Neural cell (in vitro differentiated cells): Measurements from ENCODE around the gene IL1RL2. TPM values are rescaled to one million over a fixed set of nuclear protein-coding genes. Genes with fewer than 3 reads are reported as not detected.

Source experiments
- H2AFZ ChIP-seq: fragments of 200-600, 300-800 bp; sonication (generic), shearing (Covaris generic); 2 replicates; pipeline ENCODE4 v1.6.0; 2014; ENCODE audit warnings: low read depth, mild to moderate bottlenecking, antibody characterized with exemption, low read length, moderate library complexity
- H3F3A ChIP-seq: fragments of 200-600 bp; shearing (Covaris generic); 2 replicates; pipeline ENCODE4 v1.6.1; 2016; ENCODE audit warnings: mild to moderate bottlenecking, moderate library complexity, mixed read lengths, antibody characterized with exemption, low read length; ENCODE audit not compliant: insufficient read depth, poor library complexity, severe bottlenecking
- H3K27ac ChIP-seq: fragments of 200-600, 300-800 bp; sonication (generic), shearing (Covaris generic); 2 replicates; pipeline ENCODE4 v1.5.1; 2014; ENCODE audit warnings: mild to moderate bottlenecking, low read length, moderate library complexity
- H3K27me3 ChIP-seq: fragments of 300-800, 200-600 bp; sonication (generic), shearing (Covaris generic); 2 replicates; pipeline ENCODE4 v1.6.0; 2014; ENCODE audit warnings: mild to moderate bottlenecking, low read depth, low read length, moderate library complexity; ENCODE audit not compliant: insufficient read depth
- H3K36me3 ChIP-seq: fragments of 300-800, 200-600 bp; sonication (generic), shearing (Covaris generic); 2 replicates; pipeline ENCODE4 v1.5.1; 2014; ENCODE audit warnings: mild to moderate bottlenecking, antibody characterized with exemption, low read length, moderate library complexity; ENCODE audit not compliant: insufficient read depth
- H3K4me2 ChIP-seq: fragments of 300-800, 200-600 bp; sonication (generic), shearing (Covaris generic); 2 replicates; pipeline ENCODE4 v1.6.0; 2014; ENCODE audit warnings: mild to moderate bottlenecking, low read length
- H3K4me3 ChIP-seq: fragments of 300-800, 200-600 bp; sonication (generic), shearing (Covaris generic); 2 replicates; pipeline ENCODE4 v1.5.1; 2014; ENCODE audit warnings: mild to moderate bottlenecking, low read length, moderate library complexity
- H3K79me2 ChIP-seq: fragments of 200-600 bp; shearing (Covaris generic); replicated peaks from 2 replicates; pipeline ENCODE4 v1.6.0; 2014; ENCODE audit warnings: mild to moderate bottlenecking, low read length, moderate library complexity; ENCODE audit not compliant: insufficient read depth
- H3K9ac ChIP-seq: fragments of 300-800, 200-600 bp; sonication (generic), shearing (Covaris generic); 2 replicates; pipeline ENCODE4 v1.6.1; 2016; ENCODE audit warnings: mild to moderate bottlenecking, low read length, mixed read lengths
- H3K9me2 ChIP-seq: fragments of 200-600 bp; shearing (Covaris generic); 2 replicates; pipeline ENCODE4 v1.6.1; 2016; ENCODE audit warnings: mild to moderate bottlenecking, low read length, mixed read lengths; ENCODE audit not compliant: insufficient read depth
- H3K9me3 ChIP-seq: fragments of 200-600, 300-800 bp; sonication (generic), shearing (Covaris generic); 2 replicates; pipeline ENCODE4 v1.6.1; 2016; ENCODE audit warnings: mild to moderate bottlenecking, mixed run types, low read length, moderate library complexity, mixed read lengths
- H4K20me1 ChIP-seq: fragments of 200-600 bp; shearing (Covaris generic); 2 replicates; pipeline ENCODE4 v1.6.1; 2016; ENCODE audit warnings: mild to moderate bottlenecking, mixed run types; ENCODE audit not compliant: insufficient read depth
- EP300 ChIP-seq: fragments of 450-650 bp; conservative IDR thresholded peaks from 2 replicates; pipeline ENCODE4 v1.6.1; 2014; ENCODE audit warnings: antibody characterized with exemption, mild to moderate bottlenecking, moderate library complexity; ENCODE audit not compliant: poor library complexity, severe bottlenecking
- EZH2 ChIP-seq: fragments of 200-600, 300-800 bp; shearing (Covaris generic), sonication (generic); IDR thresholded peaks from 2 replicates; pipeline ENCODE4 v1.6.1; 2014; ENCODE audit warnings: antibody characterized with exemption, low read length, borderline replicate concordance, mild to moderate bottlenecking; ENCODE audit not compliant: insufficient read depth, poor library complexity, severe bottlenecking
- MXI1 ChIP-seq: fragments of 450-650 bp; conservative IDR thresholded peaks from 2 replicates; pipeline ENCODE4 v1.6.1; 2014; ENCODE audit warnings: antibody characterized with exemption, mild to moderate bottlenecking; ENCODE audit not compliant: poor library complexity, severe bottlenecking
- POLR2AphosphoS5 ChIP-seq: IDR thresholded peaks from 2 replicates; pipeline ENCODE4 v1.6.1; 2012
- RAD21 ChIP-seq: fragments of 450-650 bp; conservative IDR thresholded peaks from 2 replicates; pipeline ENCODE4 v1.6.1; 2014; ENCODE audit warnings: antibody characterized with exemption, mild to moderate bottlenecking, moderate library complexity
- SMC3 ChIP-seq: fragments of 450-650 bp; conservative IDR thresholded peaks from 2 replicates; pipeline ENCODE4 v1.6.1; 2014; ENCODE audit warnings: antibody characterized with exemption, mild to moderate bottlenecking, moderate library complexity; ENCODE audit not compliant: poor library complexity
- TAF1 ChIP-seq: IDR thresholded peaks from 2 replicates; pipeline ENCODE4 v1.6.1; 2012; ENCODE audit warnings: low read depth
- polyA plus RNA-seq: library from polyadenylated mRNA; depleted of rRNA; stranded (reverse); fragments of >200 nt; gene quantifications from 2 replicates; pipeline ENCODE4 v1.2.3, GENCODE V29; 2014
- TF ChIP-seq, protein P1 (sequence below): IDR thresholded peaks from 2 replicates; pipeline ENCODE4 v1.6.1; 2012; ENCODE audit warnings: borderline replicate concordance
- TF ChIP-seq, protein P2 (sequence below): fragments of 450-650 bp; IDR thresholded peaks from 2 replicates; pipeline ENCODE4 v1.5.1; 2014; ENCODE audit warnings: antibody characterized with exemption, mild to moderate bottlenecking, moderate library complexity; ENCODE audit not compliant: poor library complexity, severe bottlenecking

The IL1RL2 gene
- polyA plus RNA-seq, 1 donor from 2014 or later: not detected

DNA sequence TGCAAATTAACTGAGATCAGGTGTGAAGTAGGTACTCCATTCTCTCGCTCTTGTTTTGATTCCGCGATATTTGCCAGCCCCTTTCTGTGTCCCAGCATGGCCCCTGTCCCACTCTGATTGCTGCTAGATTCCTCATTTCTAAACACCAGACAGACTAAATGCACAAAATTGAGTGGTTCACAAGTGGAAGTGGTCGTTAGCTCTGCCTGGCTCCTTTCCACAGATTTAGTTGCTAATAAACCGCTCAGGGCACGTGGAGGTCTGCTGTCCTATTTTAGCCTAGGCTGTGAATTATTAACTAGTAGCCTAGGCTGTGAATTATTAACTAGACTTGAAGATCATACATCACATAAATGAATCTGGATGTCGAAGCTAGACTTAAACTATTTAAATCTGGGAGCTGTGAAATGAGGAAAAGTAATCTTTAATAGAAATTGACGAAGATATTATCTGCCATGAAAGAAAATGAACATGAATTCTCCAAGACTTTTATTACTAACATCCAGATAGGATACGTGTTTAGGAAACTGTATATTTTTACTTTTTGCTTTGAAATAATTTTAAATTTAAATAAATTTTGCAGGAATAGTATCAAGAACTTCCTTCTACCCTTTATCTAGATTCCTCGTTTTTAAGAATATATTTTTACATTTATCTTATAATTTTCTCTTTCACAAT is 3.7 kb downstream of the IL1RL2 start:
- H3K4me2 ChIP-seq: no peak overlapping the region
- H3K27me3 ChIP-seq: peaks cover 11% of the 10 kb centered on the region
- H3F3A ChIP-seq: no peaks in the 10 kb centered on the region
- no peak overlapping the region for H3K27ac ChIP-seq
- H3K9ac ChIP-seq: no peak overlapping the region
- H3K36me3 ChIP-seq: no peaks in the 10 kb centered on the region
- TF ChIP-seq RAD21: no peak
- no peak for TF ChIP-seq TAF1
- no peaks in the 10 kb centered on the region for H3K9me2 ChIP-seq
- no peaks in the 10 kb centered on the region for H3K9me3 ChIP-seq
- peak overlapping the region; percentile 3 for H2AFZ ChIP-seq
- H3K79me2 ChIP-seq: no peaks in the 10 kb centered on the region
- H4K20me1 ChIP-seq: no peaks in the 10 kb centered on the region
- no peak overlapping the region for H3K4me3 ChIP-seq

DNA sequence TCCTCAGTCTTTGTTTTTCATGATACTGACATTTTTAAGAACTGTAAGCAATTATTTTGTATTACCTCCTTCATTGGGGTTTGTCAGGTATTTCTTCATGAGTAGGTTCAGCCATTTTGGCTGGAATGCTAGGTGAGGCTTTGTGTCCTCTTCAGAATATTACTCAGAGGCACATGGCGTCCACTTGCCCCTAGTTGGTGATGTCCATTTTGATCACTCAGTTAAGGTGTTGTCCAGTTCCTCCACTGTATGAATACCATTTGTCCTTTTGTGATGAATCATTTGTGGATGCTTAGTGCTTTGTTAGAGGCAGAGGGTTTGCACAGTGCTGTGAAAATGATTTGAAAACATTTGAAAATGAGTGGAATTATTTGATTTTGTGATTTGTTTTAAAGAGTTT is 4.7 kb downstream of the IL1RL2 start:
- no peaks in the 10 kb centered on the region for H3K36me3 ChIP-seq
- H2AFZ ChIP-seq: no peak overlapping the region
- no peaks in the 10 kb centered on the region for H3K9me3 ChIP-seq
- H3K9ac ChIP-seq: no peak overlapping the region
- H3K27ac ChIP-seq: no peak overlapping the region
- H3K27me3 ChIP-seq: peaks cover 11% of the 10 kb centered on the region
- no peaks in the 10 kb centered on the region for H4K20me1 ChIP-seq
- no peaks in the 10 kb centered on the region for H3K9me2 ChIP-seq
- H3K4me2 ChIP-seq: no peak overlapping the region
- no peak overlapping the region for H3K4me3 ChIP-seq
- H3K79me2 ChIP-seq: no peaks in the 10 kb centered on the region
- TF ChIP-seq TAF1 (no peak), SMC3 (no peak), EZH2 (no peak), MXI1 (no peak), POLR2AphosphoS5 (no peak), RAD21 (no peak)
- TF ChIP-seq, protein P1, sequence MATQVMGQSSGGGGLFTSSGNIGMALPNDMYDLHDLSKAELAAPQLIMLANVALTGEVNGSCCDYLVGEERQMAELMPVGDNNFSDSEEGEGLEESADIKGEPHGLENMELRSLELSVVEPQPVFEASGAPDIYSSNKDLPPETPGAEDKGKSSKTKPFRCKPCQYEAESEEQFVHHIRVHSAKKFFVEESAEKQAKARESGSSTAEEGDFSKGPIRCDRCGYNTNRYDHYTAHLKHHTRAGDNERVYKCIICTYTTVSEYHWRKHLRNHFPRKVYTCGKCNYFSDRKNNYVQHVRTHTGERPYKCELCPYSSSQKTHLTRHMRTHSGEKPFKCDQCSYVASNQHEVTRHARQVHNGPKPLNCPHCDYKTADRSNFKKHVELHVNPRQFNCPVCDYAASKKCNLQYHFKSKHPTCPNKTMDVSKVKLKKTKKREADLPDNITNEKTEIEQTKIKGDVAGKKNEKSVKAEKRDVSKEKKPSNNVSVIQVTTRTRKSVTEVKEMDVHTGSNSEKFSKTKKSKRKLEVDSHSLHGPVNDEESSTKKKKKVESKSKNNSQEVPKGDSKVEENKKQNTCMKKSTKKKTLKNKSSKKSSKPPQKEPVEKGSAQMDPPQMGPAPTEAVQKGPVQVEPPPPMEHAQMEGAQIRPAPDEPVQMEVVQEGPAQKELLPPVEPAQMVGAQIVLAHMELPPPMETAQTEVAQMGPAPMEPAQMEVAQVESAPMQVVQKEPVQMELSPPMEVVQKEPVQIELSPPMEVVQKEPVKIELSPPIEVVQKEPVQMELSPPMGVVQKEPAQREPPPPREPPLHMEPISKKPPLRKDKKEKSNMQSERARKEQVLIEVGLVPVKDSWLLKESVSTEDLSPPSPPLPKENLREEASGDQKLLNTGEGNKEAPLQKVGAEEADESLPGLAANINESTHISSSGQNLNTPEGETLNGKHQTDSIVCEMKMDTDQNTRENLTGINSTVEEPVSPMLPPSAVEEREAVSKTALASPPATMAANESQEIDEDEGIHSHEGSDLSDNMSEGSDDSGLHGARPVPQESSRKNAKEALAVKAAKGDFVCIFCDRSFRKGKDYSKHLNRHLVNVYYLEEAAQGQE: no peak
- H3F3A ChIP-seq: no peaks in the 10 kb centered on the region

- Histone ChIP-seq H3F3A (no peaks in the 10 kb centered on the region), H3K27me3 (no peaks in the 10 kb centered on the region), H3K4me3 (no peak overlapping the region), H3K9ac (no peak overlapping the region), H3K9me3 (no peaks in the 10 kb centered on the region), H3K4me2 (no peak overlapping the region), H3K36me3 (no peaks in the 10 kb centered on the region), H3K27ac (no peak overlapping the region), H2AFZ (no peak overlapping the region), H3K79me2 (no peaks in the 10 kb centered on the region), H4K20me1 (no peaks in the 10 kb centered on the region), H3K9me2 (no peaks in the 10 kb centered on the region)
- TF ChIP-seq SMC3 (no peak), MXI1 (no peak), RAD21 (no peak), EP300 (no peak), POLR2AphosphoS5 (no peak), TAF1 (no peak), EZH2 (no peak)
- TF ChIP-seq, protein P1: no peak
- TF ChIP-seq, protein P2, sequence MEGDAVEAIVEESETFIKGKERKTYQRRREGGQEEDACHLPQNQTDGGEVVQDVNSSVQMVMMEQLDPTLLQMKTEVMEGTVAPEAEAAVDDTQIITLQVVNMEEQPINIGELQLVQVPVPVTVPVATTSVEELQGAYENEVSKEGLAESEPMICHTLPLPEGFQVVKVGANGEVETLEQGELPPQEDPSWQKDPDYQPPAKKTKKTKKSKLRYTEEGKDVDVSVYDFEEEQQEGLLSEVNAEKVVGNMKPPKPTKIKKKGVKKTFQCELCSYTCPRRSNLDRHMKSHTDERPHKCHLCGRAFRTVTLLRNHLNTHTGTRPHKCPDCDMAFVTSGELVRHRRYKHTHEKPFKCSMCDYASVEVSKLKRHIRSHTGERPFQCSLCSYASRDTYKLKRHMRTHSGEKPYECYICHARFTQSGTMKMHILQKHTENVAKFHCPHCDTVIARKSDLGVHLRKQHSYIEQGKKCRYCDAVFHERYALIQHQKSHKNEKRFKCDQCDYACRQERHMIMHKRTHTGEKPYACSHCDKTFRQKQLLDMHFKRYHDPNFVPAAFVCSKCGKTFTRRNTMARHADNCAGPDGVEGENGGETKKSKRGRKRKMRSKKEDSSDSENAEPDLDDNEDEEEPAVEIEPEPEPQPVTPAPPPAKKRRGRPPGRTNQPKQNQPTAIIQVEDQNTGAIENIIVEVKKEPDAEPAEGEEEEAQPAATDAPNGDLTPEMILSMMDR: no peak
Observed at GRCh38 chr2:102193074-102193473, 6.3 kb downstream of the IL1RL2 start.
